Parathyroid adenoma (tissue), 2 donors: ENCODE results near the gene LEFTY1.

Experiments used
- H2AFZ ChIP-seq: fragments of 300-600 bp; sonication (generic); one replicate; pipeline ENCODE4 v1.7.0; 2017; ENCODE audit warnings: antibody characterized with exemption, mild to moderate bottlenecking
- H3K27ac ChIP-seq: fragments of 300-600 bp; sonication (generic); one replicate; pipeline ENCODE4 v1.7.0; 2017
- H3K27me3 ChIP-seq: fragments of 300-600 bp; sonication (generic); one replicate; pipeline ENCODE4 v1.7.0; 2017; ENCODE audit warnings: low read length; ENCODE audit not compliant: control insufficient read depth, insufficient read depth
- H3K36me3 ChIP-seq: fragments of 300-600 bp; sonication (generic); one replicate; pipeline ENCODE4 v1.7.0; 2017; ENCODE audit warnings: low read length; ENCODE audit not compliant: control insufficient read depth, insufficient read depth
- H3K4me1 ChIP-seq: fragments of 300-600 bp; sonication (generic); one replicate; pipeline ENCODE4 v1.7.0; 2017; ENCODE audit warnings: control low read depth
- H3K4me2 ChIP-seq: fragments of 300-600 bp; sonication (generic); one replicate; pipeline ENCODE4 v1.7.0; 2017; ENCODE audit warnings: low read length
- H3K4me3 ChIP-seq: fragments of 300-600 bp; sonication (generic); one replicate; pipeline ENCODE4 v1.7.0; 2017; ENCODE audit warnings: low read depth, low read length
- H3K79me2 ChIP-seq: fragments of 300-600 bp; sonication (generic); one replicate; pipeline ENCODE4 v1.7.0; 2017; ENCODE audit warnings: control low read depth
- H3K9ac ChIP-seq: fragments of 300-600 bp; sonication (generic); one replicate; pipeline ENCODE4 v1.7.0; 2017; ENCODE audit warnings: mild to moderate bottlenecking
- H3K9me3 ChIP-seq: fragments of 300-600 bp; sonication (generic); one replicate; pipeline ENCODE4 v1.7.0; 2017; ENCODE audit warnings: low read length; ENCODE audit not compliant: control insufficient read depth
- CTCF ChIP-seq: fragments of 300-600 bp; sonication (generic); IDR thresholded peaks from one replicate; pipeline ENCODE4 v1.7.0; 2017; ENCODE audit warnings: antibody characterized with exemption, mild to moderate bottlenecking
- donor health status: primary hyperparathyroidism.

LEFTY1 gene

GRCh38 chr1:225899044-225899925, 10.3 kb upstream of the LEFTY1 start:
- Histone ChIP-seq H3K27ac (no peak overlapping the region), H2AFZ (no peak overlapping the region)
- no peak for TF ChIP-seq CTCF

GRCh38 chr1:225897595-225898514, 8.9 kb upstream of the LEFTY1 start:
- no peak for TF ChIP-seq CTCF
- no peak overlapping the region for H3K27ac ChIP-seq
- H3K36me3 ChIP-seq = no peaks in the 10 kb centered on the region
- H2AFZ ChIP-seq = no peak overlapping the region
- no peaks in the 10 kb centered on the region for H3K79me2 ChIP-seq
- no peak overlapping the region for H3K4me2 ChIP-seq
- no peak overlapping the region for H3K4me3 ChIP-seq
- H3K4me1 ChIP-seq = no peaks in the 10 kb centered on the region
- no peaks in the 10 kb centered on the region for H3K27me3 ChIP-seq
- no peaks in the 10 kb centered on the region for H3K9me3 ChIP-seq
- H3K9ac ChIP-seq = no peak overlapping the region

More at GRCh38 chr1:225899044-225899925, 10.3 kb upstream of the LEFTY1 start:
- no peaks in the 10 kb centered on the region for H3K27me3 ChIP-seq
- H3K9ac ChIP-seq = no peak overlapping the region
- H3K4me2 ChIP-seq = no peak overlapping the region
- no peaks in the 10 kb centered on the region for H3K4me1 ChIP-seq
- no peaks in the 10 kb centered on the region for H3K36me3 ChIP-seq
- no peaks in the 10 kb centered on the region for H3K9me3 ChIP-seq
- H3K4me3 ChIP-seq = no peak overlapping the region
- no peaks in the 10 kb centered on the region for H3K79me2 ChIP-seq

- TF ChIP-seq CTCF = no peak
- Histone ChIP-seq H3K9ac (no peak overlapping the region), H2AFZ (no peak overlapping the region), H3K27me3 (no peaks in the 10 kb centered on the region), H3K4me2 (no peak overlapping the region), H3K9me3 (no peaks in the 10 kb centered on the region), H3K4me1 (no peaks in the 10 kb centered on the region), H3K4me3 (no peak overlapping the region), H3K27ac (no peak overlapping the region), H3K36me3 (no peaks in the 10 kb centered on the region), H3K79me2 (no peaks in the 10 kb centered on the region)
These were observed 8.1 kb upstream of the LEFTY1 start for GRCh38 chr1:225896937-225897549.

GRCh38 chr1:225896494-225896893, 7.5 kb upstream of the LEFTY1 start:
- no peaks in the 10 kb centered on the region for H3K9me3 ChIP-seq
- H3K4me2 ChIP-seq = no peak overlapping the region

More at GRCh38 chr1:225896494-225896893, 7.5 kb upstream of the LEFTY1 start:
- H3K36me3 ChIP-seq = no peaks in the 10 kb centered on the region
- no peaks in the 10 kb centered on the region for H3K4me1 ChIP-seq
- H3K27ac ChIP-seq = no peak overlapping the region
- no peak for TF ChIP-seq CTCF
- H2AFZ ChIP-seq = no peak overlapping the region
- no peaks in the 10 kb centered on the region for H3K27me3 ChIP-seq
- H3K4me3 ChIP-seq = no peak overlapping the region
- H3K9ac ChIP-seq = no peak overlapping the region
- H3K79me2 ChIP-seq = no peaks in the 10 kb centered on the region
